Suppressor macrophage (primary cell): Measurements from ENCODE around the gene TMEM18.
"Not testable (repeated sequence)": the region's sequence is repeated elsewhere in the genome, so short reads cannot be mapped to it uniquely, and the experiment has no call there.

Experiments used
- DNase-seq, 4 experiments: peaks; one replicate each; pipeline ENCODE4 v3.0.0-alpha.2; 2020 to 2022
- total RNA-seq, 17 experiments: gene quantifications; one replicate each; lab custom pipeline; 2026; ENCODE audit warnings: mixed read lengths in 6 of 17, inconsistent platforms in 3 of 17; lab: John Stamatoyannopoulos, UW

TMEM18 gene
- 11.1 to 26.9 (median 18.3) reads per million in 17 experiments for total RNA-seq

- DNase-seq = peak; percentile 95 to 100 (median 98)
These were observed at the start of gene TMEM18 for GRCh38 chr2:677056-677958. TSS of gene TMEM18 (minus strand) at chr2:677406. CDS start at chr2:677345, 61 bp downstream.

GRCh38 chr2:726169-726568, 49.0 kb upstream of the TMEM18 start:
- DNase-seq = peak in 1 of 4 experiments; percentile 4

- DNase-seq = peak; percentile 37 to 74 (median 57)
These were observed 48.3 kb upstream of the TMEM18 start for GRCh38 chr2:725468-725867.

- no peak for DNase-seq
These were observed 46.6 kb upstream of the TMEM18 start for GRCh38 chr2:723761-724160.

- no peak for DNase-seq
These were observed 43.6 kb upstream of the TMEM18 start for GRCh38 chr2:720842-721241.

- no peak for DNase-seq
These were observed 42.5 kb upstream of the TMEM18 start for GRCh38 chr2:719734-720133.

GRCh38 chr2:719191-719590, 42.0 kb upstream of the TMEM18 start:
- no peak for DNase-seq

GRCh38 chr2:717661-718060, 40.5 kb upstream of the TMEM18 start:
- no peak for DNase-seq

GRCh38 chr2:715854-716560, 38.8 kb upstream of the TMEM18 start:
- no peak for DNase-seq

GRCh38 chr2:715038-715437, 37.8 kb upstream of the TMEM18 start:
- no peak for DNase-seq

GRCh38 chr2:714005-714741, 37.0 kb upstream of the TMEM18 start:
- peak; percentile 73 to 77 (median 76) for DNase-seq

- DNase-seq = no peak
These were observed 33.9 kb upstream of the TMEM18 start for GRCh38 chr2:710867-711665.

GRCh38 chr2:709138-709765, 32.0 kb upstream of the TMEM18 start:
- DNase-seq = no peak

GRCh38 chr2:708667-709066, 31.5 kb upstream of the TMEM18 start:
- DNase-seq = no peak

- no peak for DNase-seq
These were observed 28.8 kb upstream of the TMEM18 start for GRCh38 chr2:705971-706511.

- DNase-seq = not testable (repeated sequence)
These were observed 25.6 kb upstream of the TMEM18 start for GRCh38 chr2:702765-703164.

GRCh38 chr2:696999-697627, 19.9 kb upstream of the TMEM18 start:
- DNase-seq = no peak

GRCh38 chr2:696463-696862, 19.3 kb upstream of the TMEM18 start:
- DNase-seq = peak; percentile 43 to 60 (median 44)

GRCh38 chr2:694906-695510, 17.8 kb upstream of the TMEM18 start:
- no peak for DNase-seq

- DNase-seq = no peak
These were observed 17.0 kb upstream of the TMEM18 start for GRCh38 chr2:694174-694573.
